GM21526 (cell line): Measurements from ENCODE around the gene LGALS12.
"Not testable (repeated sequence)": the region's sequence is repeated elsewhere in the genome, so short reads cannot be mapped to it uniquely, and the experiment has no call there.

ENCODE experiments used
- ATAC-seq: cut with Tn5 transposase; IDR thresholded peaks from one replicate; pipeline ENCODE4 v1.9.1; 2021; ENCODE audit warnings: moderate library complexity; ENCODE audit not compliant: unreplicated experiment, low FRiP score

The LGALS12 gene

DNA sequence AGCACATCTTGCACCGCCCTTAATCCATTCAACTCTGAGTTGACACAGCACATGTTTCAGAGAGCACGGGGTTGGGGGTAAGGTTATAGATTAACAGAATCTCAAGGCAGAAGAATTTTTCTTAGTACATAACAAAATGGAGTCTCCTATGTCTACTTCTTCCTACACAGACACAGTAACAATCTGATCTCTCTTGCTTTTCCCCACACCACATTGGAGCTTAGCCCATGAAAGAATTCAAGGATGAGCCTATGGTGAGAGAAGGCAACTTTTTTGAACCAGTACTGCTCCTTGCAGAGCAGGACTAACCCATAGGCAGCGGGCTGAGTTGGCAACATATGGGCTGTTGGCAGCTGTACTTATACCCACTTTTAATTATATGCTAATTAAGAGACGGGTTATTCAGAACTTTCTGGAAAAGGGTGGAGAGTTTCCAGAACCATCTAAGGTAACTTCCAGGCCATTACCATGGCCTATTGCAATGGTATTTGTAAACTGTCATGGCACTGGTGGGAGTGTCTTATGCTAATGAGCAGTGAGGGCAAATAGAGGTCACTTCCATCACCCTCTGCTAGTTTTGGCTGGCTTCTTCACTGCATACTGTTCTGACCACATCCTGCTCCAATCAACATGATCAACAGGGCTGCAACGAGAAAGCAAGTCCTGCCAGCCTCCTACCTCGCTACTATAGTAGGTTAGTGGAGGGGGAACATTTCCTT, 25.3 kb downstream of the LGALS12 start:
- peak; percentile 66 for ATAC-seq

DNA sequence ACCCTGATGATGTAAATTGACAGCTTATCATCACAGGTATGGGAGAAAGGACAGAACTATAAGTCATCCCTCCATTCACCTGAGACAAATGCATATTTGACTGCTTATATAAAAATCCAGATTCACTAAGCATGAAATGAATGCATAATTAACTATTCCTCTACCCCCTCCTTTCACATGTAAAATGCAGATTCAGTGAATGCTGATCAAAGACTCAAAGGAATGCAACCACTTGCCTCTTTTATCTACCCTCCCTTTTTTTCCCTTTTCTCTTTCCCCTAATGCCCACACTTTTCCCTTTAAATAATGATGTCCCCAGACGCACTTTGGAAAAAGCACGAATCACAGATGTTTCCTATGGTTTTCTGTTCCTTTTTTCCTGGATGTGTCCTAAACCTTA, 26.2 kb downstream of the LGALS12 start:
- ATAC-seq, result no peak

DNA sequence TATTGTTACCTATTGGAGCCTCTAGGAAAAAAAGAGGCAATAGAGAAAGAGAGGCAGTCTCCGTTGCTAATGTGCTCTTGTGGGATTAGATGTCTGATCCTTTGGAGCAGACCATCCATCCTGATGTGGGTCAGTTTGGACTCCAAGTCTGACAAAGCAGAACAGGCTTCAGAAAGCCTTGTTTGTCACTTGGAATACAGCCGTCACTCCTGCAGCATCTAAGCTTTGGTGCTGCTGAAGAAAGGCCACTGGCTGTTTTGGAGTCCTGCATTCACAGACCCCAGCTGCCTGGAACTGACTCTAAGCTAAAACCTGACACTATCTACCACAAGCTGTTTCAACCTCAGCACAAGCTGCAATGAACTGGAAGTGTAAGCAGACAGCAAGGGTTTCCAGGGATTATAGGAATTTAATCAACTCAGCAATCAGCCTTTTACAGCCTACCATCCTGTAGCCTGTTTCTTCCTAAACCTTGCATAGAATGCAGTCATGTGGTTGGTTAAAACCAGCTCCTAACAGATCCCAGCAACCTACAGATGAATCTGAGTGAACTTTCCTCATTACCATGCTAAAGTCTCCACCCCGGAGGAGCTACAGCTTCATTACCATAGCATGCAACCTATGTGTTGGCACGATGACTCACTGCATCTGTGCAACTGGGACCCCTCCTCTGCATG, 27.1 kb downstream of the LGALS12 start:
- ATAC-seq, result no peak

DNA sequence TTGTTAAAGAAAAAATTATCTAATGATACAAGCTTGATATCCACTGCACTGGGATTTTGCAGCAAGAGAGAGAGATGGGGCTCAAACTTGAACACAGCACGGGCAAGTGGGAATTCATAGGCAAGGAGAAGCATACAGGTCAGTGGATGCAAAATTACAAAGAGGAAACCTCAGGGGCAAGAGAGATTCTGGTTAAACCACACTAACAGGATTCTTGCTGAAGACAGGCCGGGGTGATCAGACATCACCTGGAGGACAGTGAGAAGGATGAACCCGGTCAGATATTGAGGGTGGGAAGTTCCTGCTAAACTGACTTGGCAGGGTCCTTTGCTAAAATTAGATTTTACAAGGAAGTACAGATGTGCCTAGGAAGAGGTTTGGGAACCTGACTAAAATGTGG, 28.2 kb downstream of the LGALS12 start:
- no peak for ATAC-seq

DNA sequence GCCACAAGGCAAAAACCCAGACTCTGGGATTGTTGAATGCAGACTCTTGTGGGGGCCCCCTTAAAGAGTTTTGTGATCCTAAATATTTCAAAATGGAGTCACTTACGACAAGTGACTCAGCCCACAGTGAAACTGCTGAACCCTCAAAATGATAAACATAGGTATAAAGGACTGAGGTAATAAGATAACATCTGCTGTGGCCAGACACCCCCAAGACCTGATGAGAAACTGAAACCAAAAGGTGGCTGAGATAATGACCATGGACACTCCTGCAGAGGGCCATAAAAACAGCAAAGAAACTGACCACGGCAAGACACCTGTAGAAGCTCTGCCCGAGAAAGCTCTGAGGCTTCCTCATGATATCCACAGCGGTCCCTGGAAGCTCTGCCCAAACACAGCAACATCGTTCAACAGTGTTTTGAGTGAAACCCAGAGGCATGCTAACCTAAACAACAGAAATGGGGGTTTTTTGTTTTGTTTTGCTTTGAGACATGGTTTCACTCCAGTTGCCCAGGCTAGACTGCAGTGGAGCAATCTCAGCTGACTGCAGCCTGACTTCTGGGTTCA, 29.1 kb downstream of the LGALS12 start:
- ATAC-seq, result no peak

DNA sequence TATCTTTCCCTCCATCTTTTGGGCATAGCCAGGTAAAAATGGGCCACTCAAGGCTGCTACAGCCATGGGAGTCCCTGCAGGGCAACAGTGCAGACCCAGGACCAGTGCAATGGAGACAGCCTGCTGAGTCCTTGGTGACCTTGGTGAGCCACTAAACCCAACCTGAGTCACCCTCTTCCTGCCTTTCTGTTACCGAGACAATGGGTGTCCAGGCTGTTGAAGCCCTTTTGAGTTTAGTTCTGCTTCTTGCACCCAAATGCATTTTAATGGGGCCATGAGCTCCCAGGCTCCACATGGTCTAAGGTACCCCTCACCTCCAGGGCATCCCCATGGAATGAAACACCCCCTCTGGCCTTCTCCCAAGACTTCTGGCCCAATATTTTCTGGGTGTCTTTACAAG, 29.9 kb downstream of the LGALS12 start:
- no peak for ATAC-seq

DNA sequence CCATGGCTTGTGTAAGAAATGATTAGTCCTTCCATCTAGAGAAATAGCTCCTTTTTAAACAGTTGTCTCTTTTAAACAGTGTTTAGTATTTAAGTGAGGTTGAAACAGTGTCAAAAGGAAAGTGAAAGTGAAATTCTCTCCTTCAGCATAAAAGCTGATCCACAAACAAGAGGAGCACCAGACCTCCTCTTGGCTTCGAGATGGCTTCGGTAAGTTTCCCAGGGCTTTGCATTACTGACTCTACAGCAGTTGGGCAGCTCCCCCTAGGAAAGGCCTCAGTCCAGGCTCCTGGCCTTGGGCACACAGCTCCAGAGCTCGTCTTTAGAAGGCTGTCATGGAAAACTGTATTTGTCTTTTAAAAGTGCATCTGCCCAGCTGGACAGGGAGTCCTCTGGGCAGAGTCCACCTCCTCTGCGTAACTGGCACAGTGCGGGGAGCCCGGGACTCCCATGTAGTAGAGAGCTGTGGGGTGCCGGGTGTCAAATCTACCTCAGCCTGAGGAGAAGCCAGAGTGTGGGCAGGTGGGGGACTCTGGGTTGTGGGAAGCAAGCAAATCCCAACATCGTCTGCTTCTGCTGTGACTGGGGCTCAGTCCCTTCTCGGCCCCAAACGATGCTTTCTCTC, 30.9 kb downstream of the LGALS12 start, which contains the start of gene PLAAT4:
Gene PLAAT4, plus strand, starts transcription at position 140 of the 624 bp plus-strand sequence. Its CDS starts 61 bp downstream, at position 201.
- no peak for ATAC-seq

DNA sequence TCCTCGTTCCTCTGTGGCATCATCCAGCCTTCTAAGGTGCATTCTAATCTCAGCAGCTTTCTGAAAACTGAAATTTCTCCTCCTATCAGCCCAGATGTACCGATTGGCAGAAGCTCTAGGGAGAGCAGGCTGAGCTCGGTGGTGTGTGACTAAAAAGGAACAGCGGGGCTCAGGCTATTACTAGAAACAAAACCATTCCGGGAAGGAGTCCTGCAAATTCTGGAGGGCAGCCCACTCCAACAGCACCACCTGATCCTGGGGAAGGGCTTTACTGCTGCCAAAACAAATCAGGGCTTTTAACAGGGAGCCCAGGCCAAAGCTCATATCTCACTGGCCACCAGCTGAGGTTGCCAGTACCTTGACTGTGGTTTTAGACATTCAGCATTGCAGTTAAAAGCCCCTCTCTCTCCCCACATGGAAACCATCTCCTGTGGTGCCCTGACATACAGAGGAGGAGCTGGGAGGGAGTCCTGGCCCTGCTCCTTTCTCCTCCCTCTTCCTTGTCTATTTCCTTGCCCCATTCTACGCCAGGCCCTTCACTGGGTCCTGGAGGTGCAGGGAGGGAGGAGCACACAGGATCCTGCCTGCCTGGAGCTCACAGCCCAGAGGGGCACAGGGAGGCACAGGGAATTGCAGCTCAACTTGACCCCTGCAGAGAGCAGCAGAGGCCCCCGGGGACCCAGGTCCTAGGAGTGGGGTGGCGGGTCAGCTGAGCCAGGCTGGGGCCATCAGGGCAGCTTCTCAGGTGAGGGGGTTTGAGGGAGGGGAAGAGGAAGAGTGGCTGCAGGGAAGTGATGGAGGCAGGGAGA, 31.6 kb downstream of the LGALS12 start:
- ATAC-seq, result no peak

DNA sequence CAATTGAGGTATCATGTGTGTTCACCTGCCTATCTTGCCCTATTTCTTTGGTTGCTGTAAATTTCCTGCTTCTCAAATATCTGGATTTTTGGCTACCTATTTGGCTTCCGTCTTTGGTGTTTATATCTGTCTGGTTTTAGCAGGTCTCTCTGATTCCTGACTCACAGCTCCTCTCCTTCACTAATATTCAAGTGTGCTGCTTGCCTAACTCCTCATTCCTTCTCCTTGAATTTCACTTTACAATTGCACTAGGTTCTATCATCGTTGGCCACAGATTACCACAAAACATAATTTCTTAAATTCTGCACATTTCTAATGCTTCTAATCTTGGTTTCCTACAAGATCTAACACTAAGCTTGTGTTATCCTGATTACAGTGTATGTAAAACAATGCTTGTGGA, 36.6 kb downstream of the LGALS12 start:
- not testable (repeated sequence) for ATAC-seq

DNA sequence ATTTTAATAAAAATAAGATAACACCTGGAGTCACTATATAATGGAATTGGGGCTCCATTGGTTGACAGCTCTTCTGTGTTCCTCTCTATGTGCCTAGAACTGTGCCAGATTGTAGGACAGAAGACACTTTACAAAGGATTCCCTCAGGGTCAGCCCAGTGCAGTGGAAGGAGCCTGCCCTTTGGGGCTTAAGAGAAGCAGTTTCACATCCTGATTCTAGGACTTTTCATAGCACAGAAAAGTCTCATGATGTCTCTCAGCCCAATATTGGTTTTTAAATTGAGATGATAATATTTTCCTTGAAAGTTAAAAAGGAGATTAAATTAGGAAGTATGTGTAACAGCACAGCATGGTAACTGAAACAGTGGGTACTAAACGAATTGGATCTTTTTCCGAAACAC, 37.8 kb downstream of the LGALS12 start:
- ATAC-seq, result no peak

DNA sequence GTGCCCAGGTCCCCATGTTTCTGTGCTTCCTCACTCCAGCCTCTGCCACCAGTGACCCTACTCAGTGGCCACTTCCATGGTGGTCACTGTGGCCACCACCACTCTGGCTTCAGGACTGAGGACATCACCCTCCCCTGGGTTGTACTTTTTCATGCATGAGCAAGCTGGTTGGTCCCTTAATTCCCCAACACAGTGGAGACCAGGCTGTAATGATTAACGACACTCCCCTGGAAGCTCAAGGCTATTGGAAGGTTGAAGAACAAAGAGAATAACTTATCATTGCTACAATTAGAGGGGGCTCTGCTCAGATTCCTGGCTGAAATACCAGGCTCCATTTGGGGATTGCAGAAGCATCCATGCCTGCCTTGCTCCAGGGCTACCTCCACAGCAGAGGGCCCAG, 41.2 kb downstream of the LGALS12 start:
- ATAC-seq, result no peak

DNA sequence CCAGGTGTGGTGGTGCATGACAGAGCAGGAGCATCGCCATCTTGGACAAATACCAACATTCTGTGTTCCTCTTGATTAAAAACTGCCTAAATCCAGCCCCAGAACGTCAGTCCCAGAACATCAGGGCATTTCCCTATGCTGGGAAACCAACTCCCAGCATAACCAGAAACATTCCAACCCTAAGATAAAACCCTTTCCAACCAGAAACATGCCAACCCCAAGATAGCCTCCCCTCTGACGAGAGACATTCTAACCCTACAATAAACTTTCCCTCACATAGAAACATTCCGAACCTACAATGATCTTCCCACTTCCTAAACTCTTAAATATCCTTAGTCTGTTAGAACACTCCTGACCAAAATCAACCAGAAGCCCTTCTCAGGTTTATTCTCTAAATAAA, 42.3 kb downstream of the LGALS12 start:
- ATAC-seq, result no peak

DNA sequence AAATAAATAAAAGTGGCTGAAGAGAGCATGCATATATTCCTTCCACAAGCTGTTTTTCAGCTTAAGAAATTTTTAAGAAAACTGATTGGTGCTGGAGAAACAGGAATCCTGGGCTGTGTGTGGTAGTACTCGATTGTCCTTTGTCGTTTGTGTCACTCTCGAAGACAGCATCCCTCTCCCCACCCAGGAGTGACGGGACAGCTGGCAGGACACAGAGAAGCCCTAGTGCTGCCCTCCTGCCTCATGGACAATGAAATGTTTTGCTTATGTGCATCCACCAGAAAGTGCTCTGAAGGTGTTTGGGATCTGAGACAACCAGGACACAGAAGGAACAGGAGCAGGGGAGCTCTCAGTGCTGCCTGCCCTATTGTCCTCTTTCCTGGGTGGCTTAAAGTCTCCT, 43.5 kb downstream of the LGALS12 start:
- ATAC-seq, result no peak

DNA sequence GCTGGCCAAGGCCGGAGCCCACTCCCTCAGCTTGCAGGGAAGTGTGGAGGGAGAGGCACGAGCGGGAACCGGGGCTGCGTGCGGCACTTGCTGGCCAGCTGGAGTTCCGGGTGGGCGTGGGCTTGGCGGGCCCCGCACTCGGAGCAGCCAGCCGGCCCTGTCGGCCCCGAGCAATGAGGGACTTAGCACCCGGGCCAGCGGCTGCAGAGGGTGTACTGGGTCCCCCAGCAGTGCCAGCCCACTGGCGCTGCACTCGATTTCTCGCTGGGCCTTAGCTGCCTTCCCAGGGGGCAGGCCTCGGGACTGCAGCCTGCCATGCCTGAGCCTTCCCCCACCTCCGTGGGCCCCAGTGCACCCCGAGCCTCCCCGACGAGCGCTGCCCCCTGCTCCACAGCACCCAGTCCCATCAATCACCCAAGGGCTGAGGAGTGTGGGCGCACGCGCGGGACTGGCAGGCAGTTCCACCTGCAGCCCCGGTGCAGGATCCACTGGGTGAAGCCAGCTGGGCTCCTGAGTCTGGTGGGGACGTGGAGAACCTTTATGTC, 44.3 kb downstream of the LGALS12 start:
- not testable (repeated sequence) for ATAC-seq

DNA sequence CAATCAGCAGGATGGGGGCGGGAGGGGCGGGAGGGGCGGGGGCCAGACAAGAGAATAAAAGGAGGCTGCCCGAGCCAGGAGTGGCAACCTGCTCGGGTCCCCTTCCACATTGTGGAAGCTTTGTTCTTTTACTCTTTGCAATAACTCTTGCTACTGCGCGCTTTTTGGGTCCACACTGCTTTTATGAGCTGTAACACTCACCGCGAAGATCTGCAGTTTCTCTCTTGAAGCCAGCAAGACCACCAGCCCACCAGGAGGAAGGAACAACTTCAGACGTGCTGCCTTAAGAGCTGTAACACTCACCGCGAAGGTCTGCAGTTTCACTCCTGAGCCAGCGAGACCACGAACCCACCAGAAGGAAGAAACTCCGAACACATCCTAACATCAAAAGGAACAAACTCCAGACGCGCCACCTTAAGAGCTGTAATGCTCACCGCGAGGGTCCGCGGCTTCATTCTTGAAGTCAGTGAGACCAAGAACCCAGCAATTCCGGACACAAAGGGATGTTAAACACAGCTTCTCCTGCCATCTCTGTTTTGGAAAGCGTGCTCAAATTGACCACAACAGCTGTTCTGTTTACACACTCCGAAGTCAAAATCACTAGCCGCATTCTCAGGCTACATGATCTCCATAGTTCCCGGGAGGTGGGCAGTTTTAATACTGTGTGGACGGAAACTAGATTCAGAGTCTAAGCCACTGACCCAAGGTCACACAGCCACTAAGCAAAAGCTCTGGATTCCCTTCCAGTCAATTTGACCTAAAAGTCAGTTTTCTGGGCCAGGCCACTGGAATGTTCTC, 45.4 kb downstream of the LGALS12 start:
- no peak for ATAC-seq

DNA sequence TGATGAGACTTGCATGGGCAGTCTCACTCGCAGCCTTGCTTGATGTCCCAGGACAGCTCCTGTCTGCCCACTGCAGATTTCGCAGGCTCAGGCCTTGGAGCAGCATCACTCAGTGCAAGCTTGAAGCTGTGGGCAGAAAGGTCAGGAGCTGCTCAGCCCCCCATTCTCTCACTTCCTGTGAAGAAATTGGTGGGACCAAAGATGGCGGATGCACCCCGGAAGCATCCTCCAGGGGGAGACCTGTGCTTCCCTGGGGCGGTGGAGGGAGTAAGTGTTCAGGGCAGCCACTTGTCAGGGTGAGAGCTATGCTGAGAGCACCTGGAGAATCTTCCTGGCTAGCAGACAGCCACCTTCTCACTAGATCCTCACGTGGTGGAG, 46.0 kb downstream of the LGALS12 start:
- no peak for ATAC-seq

DNA sequence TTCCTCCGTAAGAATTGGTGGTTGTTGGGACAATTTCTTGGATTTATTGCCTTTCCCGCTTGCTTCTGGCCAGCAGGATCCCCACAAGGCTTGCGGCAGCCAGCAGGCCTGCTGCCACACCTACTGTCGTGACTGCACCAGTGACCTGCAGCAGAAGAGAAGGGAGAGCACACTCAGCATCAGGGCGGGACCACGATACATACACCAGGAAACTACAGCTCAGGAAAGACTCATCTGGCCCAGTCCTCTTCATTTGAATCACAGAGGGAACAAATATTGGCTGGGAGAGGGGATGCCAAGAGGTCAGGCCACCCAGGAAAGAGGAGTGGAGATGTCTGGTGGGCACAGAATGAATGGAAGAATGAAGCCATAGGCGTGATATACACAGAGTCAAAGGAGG, 47.0 kb downstream of the LGALS12 start:
- no peak for ATAC-seq

DNA sequence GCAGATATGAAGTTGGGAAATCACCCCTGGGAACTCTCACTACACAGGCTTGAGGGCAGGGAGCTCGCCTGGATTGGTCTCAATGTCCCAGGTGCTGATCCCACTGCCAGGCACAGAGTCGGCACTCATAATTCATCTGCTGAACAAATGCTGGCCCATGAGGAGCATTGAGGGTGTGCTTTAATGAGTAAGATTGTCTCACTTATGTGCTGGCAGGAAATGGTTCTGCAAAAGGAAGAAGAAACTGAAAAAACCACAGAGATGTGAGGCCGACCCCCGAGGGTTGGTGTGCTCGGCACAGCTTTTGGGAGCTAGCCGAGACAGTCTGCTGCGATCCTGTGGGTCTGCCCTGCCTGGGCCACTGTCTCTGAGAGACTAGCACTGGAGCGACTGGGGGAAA, 47.9 kb downstream of the LGALS12 start:
- no peak for ATAC-seq

DNA sequence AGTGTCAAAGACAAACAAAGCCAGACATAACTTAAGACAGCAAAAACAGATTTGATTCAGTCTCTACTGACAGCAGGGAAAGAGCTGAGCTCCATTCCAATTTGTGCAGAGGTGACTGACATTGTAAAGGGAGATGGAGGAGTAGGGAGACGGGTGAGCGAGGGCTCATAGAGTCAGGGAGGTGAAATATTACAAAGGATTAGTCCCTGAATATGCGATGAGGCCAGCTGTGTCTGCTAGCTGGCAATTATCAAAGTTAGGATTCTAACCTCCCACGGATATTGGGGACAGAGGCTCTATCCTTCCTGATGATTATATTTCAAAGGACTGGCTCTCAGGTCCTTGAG, 49.0 kb downstream of the LGALS12 start:
- no peak for ATAC-seq
